Measurements from ENCODE around the gene TYRO3. TPM values are rescaled to one million over a fixed set of nuclear protein-coding genes. Genes with fewer than 3 reads are reported as not detected.

The TYRO3 gene
- total and polyA plus RNA-seq, 2 of the 13 experiments (the other 11 are each of a cell fraction or from before 2014, with no cell fraction given), result 24.0 to 43.6 TPM

DNA sequence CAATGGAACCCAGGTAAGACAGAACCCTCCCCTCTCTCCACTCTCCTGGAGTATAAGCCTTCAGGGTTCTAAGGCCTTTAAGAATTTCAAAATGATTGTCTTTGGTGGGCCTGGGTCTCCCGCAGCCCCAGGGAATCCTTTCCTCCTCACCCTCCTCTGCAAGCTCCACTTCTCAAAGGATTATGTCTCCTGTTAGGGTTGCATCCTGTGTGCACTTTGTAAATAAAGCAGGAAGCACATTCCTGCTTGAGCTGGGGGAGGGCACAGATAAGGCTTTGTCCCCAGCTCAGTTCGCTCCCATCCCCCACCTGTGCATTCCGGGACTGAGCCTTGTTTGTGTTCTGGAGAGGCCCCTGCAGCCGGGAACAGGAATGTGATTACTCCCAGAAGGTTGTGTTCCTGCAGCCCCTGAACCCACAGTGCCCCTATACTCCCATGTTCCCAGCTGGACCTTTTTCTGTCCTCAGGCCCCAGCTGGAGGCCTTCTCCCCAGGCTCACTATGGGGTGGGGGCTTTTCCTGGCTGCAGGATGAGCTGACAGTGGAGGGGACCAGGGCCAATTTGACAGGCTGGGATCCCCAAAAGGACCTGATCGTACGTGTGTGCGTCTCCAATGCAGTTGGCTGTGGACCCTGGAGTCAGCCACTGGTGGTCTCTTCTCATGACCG, 9.5 kb downstream of the TYRO3 start (continued):
- TF ChIP-seq FOXC1 (CRISPR knock-in tag; IDR thresholded peaks at IDR 0.05; ENCODE audit: borderline replicate concordance) (peak; percentile 74; the same call in 1 of the 2 replicates), IKZF1 (IDR thresholded peaks at IDR 0.05) (no peak), TBX3 (IDR thresholded peaks at IDR 0.05; ENCODE audit: borderline replicate concordance) (peak; percentile 22; the same call in 1 of the 2 replicates), SP5 (CRISPR knock-in tag; IDR thresholded peaks at IDR 0.05; ENCODE audit: borderline replicate concordance, low read depth) (peak; percentile 79), ZNF546 (CRISPR knock-in tag; conservative IDR thresholded peaks at IDR 0.05) (no peak), ZFP36L1 (CRISPR knock-in tag; IDR thresholded peaks at IDR 0.05) (no peak), ZNF672 (CRISPR knock-in tag; IDR thresholded peaks at IDR 0.05) (no peak), TRIM24 (CRISPR knock-in tag; IDR thresholded peaks at IDR 0.05) (no peak), KDM4B (CRISPR knock-in tag; IDR thresholded peaks at IDR 0.05) (peak; percentile 61), CREM (IDR thresholded peaks at IDR 0.05) (peak; percentile 55), CREM (CRISPR knock-in tag; IDR thresholded peaks at IDR 0.05) (no peak), SNAI1 (CRISPR knock-in tag; IDR thresholded peaks at IDR 0.05; ENCODE audit: borderline replicate concordance) (no peak), SETDB1 (CRISPR knock-in tag; IDR thresholded peaks at IDR 0.05; ENCODE audit: borderline replicate concordance) (no peak), ZNF282 (IDR thresholded peaks at IDR 0.05; ENCODE audit: partially characterized antibody) (no peak), ZNF263 (CRISPR knock-in tag; IDR thresholded peaks at IDR 0.05) (peak; percentile 81)
- TF ChIP-seq, protein P1, sequence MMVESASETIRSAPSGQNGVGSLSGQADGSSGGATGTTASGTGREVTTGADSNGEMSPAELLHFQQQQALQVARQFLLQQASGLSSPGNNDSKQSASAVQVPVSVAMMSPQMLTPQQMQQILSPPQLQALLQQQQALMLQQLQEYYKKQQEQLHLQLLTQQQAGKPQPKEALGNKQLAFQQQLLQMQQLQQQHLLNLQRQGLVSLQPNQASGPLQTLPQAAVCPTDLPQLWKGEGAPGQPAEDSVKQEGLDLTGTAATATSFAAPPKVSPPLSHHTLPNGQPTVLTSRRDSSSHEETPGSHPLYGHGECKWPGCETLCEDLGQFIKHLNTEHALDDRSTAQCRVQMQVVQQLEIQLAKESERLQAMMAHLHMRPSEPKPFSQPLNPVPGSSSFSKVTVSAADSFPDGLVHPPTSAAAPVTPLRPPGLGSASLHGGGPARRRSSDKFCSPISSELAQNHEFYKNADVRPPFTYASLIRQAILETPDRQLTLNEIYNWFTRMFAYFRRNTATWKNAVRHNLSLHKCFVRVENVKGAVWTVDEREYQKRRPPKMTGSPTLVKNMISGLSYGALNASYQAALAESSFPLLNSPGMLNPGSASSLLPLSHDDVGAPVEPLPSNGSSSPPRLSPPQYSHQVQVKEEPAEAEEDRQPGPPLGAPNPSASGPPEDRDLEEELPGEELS (CRISPR knock-in tag; IDR thresholded peaks at IDR 0.05), result peak; percentile 99
- TF ChIP-seq, protein P2, sequence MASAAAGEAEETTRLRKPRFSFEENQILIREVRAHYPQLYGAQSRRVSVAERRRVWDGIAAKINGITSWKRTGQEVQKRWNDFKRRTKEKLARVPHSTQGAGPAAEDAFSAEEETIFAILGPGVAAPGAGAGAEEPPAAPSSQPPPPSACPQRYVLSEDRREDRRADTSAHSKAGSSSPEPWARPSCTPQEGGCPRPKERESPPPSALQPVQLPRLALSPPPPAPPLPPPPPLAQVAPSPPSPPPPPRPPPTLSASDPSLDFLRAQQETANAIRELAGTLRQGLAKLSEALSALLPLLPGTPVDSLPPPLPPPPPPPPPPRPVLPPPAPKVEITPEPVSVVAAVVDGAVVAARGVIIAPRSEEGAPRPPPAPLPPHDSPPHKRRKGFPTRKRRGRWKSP (CRISPR knock-in tag; IDR thresholded peaks at IDR 0.05), result peak; percentile 78; the same call in 1 of the 2 replicates
- TF ChIP-seq, protein P3, sequence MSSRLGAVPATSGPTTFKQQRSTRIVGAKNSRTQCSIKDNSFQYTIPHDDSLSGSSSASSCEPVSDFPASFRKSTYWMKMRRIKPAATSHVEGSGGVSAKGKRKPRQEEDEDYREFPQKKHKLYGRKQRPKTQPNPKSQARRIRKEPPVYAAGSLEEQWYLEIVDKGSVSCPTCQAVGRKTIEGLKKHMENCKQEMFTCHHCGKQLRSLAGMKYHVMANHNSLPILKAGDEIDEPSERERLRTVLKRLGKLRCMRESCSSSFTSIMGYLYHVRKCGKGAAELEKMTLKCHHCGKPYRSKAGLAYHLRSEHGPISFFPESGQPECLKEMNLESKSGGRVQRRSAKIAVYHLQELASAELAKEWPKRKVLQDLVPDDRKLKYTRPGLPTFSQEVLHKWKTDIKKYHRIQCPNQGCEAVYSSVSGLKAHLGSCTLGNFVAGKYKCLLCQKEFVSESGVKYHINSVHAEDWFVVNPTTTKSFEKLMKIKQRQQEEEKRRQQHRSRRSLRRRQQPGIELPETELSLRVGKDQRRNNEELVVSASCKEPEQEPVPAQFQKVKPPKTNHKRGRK (CRISPR knock-in tag; IDR thresholded peaks at IDR 0.05), result no peak; the same call in 1 of the 2 replicates
- TF ChIP-seq, protein P4, sequence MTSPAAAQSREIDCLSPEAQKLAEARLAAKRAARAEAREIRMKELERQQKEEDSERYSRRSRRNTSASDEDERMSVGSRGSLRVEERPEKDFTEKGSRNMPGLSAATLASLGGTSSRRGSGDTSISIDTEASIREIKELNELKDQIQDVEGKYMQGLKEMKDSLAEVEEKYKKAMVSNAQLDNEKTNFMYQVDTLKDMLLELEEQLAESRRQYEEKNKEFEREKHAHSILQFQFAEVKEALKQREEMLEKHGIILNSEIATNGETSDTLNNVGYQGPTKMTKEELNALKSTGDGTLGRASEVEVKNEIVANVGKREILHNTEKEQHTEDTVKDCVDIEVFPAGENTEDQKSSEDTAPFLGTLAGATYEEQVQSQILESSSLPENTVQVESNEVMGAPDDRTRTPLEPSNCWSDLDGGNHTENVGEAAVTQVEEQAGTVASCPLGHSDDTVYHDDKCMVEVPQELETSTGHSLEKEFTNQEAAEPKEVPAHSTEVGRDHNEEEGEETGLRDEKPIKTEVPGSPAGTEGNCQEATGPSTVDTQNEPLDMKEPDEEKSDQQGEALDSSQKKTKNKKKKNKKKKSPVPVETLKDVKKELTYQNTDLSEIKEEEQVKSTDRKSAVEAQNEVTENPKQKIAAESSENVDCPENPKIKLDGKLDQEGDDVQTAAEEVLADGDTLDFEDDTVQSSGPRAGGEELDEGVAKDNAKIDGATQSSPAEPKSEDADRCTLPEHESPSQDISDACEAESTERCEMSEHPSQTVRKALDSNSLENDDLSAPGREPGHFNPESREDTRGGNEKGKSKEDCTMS (CRISPR knock-in tag; conservative IDR thresholded peaks at IDR 0.05), result no peak
- TF ChIP-seq, protein P5, sequence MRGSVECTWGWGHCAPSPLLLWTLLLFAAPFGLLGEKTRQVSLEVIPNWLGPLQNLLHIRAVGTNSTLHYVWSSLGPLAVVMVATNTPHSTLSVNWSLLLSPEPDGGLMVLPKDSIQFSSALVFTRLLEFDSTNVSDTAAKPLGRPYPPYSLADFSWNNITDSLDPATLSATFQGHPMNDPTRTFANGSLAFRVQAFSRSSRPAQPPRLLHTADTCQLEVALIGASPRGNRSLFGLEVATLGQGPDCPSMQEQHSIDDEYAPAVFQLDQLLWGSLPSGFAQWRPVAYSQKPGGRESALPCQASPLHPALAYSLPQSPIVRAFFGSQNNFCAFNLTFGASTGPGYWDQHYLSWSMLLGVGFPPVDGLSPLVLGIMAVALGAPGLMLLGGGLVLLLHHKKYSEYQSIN (CRISPR knock-in tag; IDR thresholded peaks at IDR 0.05; ENCODE audit: borderline replicate concordance), result no peak
- TF ChIP-seq, protein P6, sequence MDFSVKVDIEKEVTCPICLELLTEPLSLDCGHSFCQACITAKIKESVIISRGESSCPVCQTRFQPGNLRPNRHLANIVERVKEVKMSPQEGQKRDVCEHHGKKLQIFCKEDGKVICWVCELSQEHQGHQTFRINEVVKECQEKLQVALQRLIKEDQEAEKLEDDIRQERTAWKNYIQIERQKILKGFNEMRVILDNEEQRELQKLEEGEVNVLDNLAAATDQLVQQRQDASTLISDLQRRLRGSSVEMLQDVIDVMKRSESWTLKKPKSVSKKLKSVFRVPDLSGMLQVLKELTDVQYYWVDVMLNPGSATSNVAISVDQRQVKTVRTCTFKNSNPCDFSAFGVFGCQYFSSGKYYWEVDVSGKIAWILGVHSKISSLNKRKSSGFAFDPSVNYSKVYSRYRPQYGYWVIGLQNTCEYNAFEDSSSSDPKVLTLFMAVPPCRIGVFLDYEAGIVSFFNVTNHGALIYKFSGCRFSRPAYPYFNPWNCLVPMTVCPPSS (IDR thresholded peaks at IDR 0.05), result no peak

All from HepG2 (cell line).